ENCODE measurements around the gene CCDC34.
A peak's percentile ranks its signal among the peaks of the same experiment; 100 is the strongest.
"Not testable (repeated sequence)": the region's sequence is repeated elsewhere in the genome, so short reads cannot be mapped to it uniquely, and the experiment has no call there.

Gene CCDC34

GRCh38 chr11:27357250-27357649, 5.8 kb downstream of the CCDC34 start:
- no peak for DNase-seq

- DNase-seq, result no peak
Measured at GRCh38 chr11:27356624-27357222, 6.3 kb downstream of the CCDC34 start.

- DNase-seq, result no peak
Measured at GRCh38 chr11:27355575-27356104, 7.4 kb downstream of the CCDC34 start.

- no peak for DNase-seq
Measured at GRCh38 chr11:27354359-27354965, 8.6 kb downstream of the CCDC34 start.

GRCh38 chr11:27353593-27354358, 9.2 kb downstream of the CCDC34 start:
- peak in 1 of 3 donors; percentile 13 for DNase-seq

- no peak for DNase-seq
Measured at GRCh38 chr11:27352781-27353180, 10.2 kb downstream of the CCDC34 start.

GRCh38 chr11:27350511-27350910, 12.5 kb downstream of the CCDC34 start:
- DNase-seq, result no peak

- no peak for DNase-seq
Measured at GRCh38 chr11:27349919-27350318, 13.1 kb downstream of the CCDC34 start.

GRCh38 chr11:27348340-27348873, 14.6 kb downstream of the CCDC34 start:
- DNase-seq, result no peak

GRCh38 chr11:27347359-27348339, 15.4 kb downstream of the CCDC34 start:
- DNase-seq, result no peak

GRCh38 chr11:27339941-27340340, 23.1 kb downstream of the CCDC34 start:
- DNase-seq, result no peak

GRCh38 chr11:27334764-27335163, 28.3 kb downstream of the CCDC34 start:
- DNase-seq, result not testable (repeated sequence)

- DNase-seq, result no peak
Measured at GRCh38 chr11:27331981-27332380, 31.0 kb downstream of the CCDC34 start.

GRCh38 chr11:27330633-27331270, 32.3 kb downstream of the CCDC34 start:
- DNase-seq, result no peak

GRCh38 chr11:27329867-27330632, 33.0 kb downstream of the CCDC34 start:
- no peak for DNase-seq

GRCh38 chr11:27328614-27329013, 34.4 kb downstream of the CCDC34 start:
- no peak for DNase-seq

GRCh38 chr11:27327064-27327463, 36.0 kb downstream of the CCDC34 start:
- not testable (repeated sequence) for DNase-seq

- not testable (repeated sequence) for DNase-seq
Measured at GRCh38 chr11:27322196-27322595, 40.8 kb downstream of the CCDC34 start.

GRCh38 chr11:27321340-27321739, 41.7 kb downstream of the CCDC34 start:
- DNase-seq, result not testable (repeated sequence)

GRCh38 chr11:27319072-27319471, 43.9 kb downstream of the CCDC34 start:
- no peak for DNase-seq

GRCh38 chr11:27317751-27318150, 45.3 kb downstream of the CCDC34 start:
- DNase-seq, result no peak
